NCI-H510A treated with DMSO at 0.1 percent for 48 hours (cell line): ENCODE results near the gene NEIL1.
"Not testable (repeated sequence)": the region's sequence is repeated elsewhere in the genome, so short reads cannot be mapped to it uniquely, and the experiment has no call there.

ENCODE experiments used
- DNase-seq: peaks from one replicate; lab custom pipeline; 2025; lab: John Stamatoyannopoulos, UW

NEIL1 gene, protein sequence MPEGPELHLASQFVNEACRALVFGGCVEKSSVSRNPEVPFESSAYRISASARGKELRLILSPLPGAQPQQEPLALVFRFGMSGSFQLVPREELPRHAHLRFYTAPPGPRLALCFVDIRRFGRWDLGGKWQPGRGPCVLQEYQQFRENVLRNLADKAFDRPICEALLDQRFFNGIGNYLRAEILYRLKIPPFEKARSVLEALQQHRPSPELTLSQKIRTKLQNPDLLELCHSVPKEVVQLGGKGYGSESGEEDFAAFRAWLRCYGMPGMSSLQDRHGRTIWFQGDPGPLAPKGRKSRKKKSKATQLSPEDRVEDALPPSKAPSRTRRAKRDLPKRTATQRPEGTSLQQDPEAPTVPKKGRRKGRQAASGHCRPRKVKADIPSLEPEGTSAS

DNA sequence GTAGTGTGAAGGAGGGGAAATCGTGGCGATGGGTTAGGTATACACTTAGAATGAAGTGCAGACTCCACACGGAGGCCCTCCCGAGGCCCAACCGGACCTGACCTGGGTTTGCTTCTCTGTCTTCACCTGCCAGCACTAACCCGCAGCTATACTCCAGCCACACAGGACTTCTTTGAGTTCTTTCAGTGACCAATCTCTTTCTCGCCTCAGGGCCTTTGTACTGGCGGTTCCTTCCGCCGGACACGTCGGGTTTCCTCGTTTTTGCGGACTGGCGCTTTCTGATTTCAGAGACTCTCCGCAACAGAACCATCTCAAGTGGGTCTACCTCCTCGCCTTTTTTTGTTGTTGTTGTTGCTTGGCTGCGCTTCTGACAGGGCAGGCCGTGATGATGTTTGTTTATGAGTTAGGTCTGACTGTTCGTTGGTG lies at the start of gene NEIL1:
Gene NEIL1 (plus strand): TSS at position 244 of the 426 bp plus-strand sequence. CDS start 1,867 bp downstream, outside the sequence.
- peak; percentile 55 for DNase-seq

DNA sequence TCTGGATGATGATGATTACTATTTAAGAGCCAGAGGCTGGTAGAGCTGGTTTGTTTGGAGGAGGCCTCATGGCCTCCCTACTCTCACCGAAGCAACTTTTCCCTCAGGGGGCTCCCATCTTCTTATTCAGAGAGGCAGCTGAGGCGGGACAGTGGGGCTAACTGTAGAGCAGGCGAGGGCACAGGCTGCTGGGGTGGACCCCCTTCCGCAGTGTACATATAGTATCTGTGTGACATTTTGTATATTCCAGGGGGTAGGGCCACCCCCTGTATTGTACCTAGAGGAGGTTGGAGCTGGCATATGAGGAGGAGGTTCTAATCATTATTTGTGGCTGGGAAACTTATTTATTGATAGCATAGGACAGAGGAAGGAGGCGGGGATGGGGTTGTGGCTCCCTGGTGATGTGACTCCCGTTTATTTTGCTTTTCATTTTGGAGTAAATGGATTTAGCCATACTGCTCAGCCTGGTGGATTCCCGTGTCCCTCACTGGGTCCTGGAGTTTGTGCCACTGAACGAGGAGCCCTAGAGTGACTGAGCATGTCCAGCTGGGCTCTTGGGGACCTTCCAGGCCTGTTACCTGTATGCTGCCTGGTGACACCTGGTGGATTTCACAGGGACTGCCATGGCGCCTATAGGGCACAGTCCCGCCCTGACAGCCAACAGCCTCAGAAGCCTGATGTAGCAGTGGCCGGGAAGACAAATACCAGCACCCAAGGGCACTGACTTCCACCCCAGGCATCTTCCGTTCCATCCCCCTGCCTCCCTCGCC lies 48.1 kb upstream of the NEIL1 start:
- not testable (repeated sequence) for DNase-seq

GRCh38 chr15:75299311-75299688 lies 47.5 kb upstream of the NEIL1 start:
- DNase-seq: not testable (repeated sequence)

DNA sequence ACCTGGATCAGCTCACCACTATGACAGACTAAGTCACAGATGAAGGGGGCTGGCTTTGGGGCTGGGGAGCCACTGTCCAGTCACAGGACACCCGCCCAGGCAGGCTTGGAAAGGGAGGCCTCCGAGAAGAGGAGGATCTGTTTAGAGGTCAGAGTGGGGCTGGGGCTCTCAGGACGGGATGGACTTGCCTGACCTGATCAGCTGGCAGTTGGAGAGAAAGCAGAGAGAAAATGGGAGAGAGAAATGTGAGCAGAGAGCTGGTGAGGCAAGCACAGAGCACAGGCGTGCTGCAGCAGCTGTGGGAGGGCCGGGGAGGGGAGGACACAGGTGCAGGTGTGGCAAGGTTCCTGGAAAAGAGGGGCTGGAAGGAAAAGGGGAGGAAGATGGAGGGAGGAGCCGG lies 46.8 kb upstream of the NEIL1 start:
- DNase-seq: not testable (repeated sequence)

- no peak for DNase-seq
Measured at GRCh38 chr15:75302318-75302717, 44.5 kb upstream of the NEIL1 start.

DNA sequence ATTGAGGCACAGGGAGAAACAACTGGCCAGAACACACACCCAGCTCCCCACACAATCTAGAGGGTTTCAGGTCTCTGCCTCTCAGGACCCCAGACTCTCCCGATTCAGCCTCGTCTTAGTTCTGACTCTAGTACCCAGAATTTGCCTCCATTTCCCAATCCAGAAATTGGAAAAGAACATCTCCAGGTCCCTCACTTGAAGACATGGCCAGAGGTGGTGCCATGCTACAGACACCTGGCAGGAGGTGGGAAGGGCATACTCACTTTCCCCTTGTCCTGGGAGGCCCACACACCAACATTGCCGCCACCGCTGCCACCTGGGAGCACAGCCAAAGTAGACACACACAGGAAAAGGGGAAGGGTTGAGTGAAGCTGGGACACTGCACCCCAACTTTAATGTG lies 44.1 kb upstream of the NEIL1 start:
- not testable (repeated sequence) for DNase-seq

DNA sequence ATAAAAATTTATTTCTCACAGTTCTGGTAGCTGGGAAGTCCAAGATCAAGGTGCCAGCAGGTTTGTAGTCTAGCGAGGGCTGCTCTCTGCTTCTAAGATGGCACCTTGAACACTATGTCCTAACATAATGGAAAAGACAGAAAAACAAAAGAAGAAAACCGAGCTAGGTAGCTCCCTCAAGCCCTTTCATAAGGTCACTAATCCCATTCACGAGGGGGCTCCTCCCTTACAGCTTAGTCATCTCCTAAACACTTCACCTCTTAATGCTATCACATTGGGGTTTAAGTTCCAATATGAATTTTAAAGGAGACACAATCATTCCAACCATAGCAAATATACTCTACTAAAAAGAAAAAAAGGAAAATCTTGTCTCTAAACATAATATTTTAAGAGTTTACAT lies 40.7 kb upstream of the NEIL1 start:
- DNase-seq: no peak

- DNase-seq: peak; percentile 71
Measured at GRCh38 chr15:75307778-75308390, 39.0 kb upstream of the NEIL1 start.

DNA sequence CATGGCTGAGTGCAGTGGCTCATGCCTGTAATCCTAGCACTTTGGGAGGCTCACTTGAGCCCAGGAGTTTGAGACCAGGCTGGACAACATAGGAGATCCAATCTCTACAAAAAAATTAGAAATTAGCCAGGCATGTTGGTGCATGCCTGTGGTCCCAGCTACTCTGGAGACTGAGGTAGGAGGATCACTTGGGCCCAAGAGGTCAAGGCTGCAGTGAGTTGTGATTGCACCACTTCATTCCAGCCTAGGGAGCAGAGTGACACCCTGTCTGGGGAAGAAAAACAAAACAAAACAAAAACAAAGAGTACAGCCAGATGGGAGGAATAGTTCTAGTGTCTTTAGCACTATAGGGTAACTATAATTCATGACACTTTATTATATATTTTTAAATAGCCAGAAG lies 37.1 kb upstream of the NEIL1 start:
- no peak for DNase-seq

DNA sequence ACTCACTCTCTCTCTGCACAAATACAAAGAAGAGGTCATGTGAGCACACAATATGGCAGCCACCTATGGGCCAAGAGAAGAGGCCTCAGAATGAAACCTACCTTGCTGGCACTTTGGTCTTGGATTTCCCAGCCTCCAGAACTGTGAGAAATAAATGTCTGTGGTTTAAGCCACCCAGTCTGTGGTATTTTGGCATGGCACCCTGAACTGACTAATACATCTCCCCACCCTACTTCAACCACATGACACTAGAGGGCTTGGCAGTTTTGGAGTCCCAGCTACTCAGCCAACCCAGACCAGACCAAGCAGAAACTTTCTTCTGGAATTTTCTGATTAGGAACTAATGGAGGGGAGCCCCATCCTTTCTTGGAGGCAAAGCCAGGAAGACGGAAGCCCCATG lies 34.3 kb upstream of the NEIL1 start:
- not testable (repeated sequence) for DNase-seq

GRCh38 chr15:75313116-75313845 lies 33.6 kb upstream of the NEIL1 start:
- DNase-seq: no peak

DNA sequence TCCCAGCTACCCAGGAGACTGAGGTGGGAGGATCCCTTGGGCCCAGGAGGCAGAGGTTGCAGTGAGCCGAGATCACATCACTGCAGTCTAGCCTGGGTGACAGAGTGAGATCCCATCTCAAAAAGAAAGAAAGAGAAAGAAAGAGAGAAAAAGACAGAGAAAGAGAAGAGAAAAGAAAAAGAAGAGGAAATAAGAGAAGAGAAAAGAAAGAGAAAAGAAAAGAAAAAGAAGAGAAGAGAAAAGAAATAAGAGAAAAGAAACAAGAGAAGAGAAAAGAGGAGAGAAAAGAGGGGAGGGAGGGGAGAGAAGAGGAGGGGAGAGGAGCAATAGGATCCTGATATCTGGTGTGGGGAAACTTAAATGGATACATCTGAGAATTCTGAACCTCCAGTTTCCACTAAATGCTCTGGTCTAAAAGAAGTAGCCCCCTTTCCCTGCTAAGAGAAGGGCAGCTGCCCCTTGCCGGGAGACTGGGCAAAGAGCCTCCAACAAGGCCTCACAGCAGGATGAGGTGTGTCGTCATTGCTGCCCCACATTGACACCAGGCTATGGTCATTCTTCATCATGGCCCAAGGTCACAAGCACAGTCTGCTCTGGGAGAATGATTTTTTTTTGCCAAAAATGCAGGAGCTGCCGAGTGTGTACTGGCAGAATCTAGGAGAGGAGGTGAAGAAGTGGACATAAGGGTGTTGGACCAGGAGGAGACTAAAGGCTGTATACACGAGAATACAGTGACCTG lies 32.1 kb upstream of the NEIL1 start:
- DNase-seq: no peak

DNA sequence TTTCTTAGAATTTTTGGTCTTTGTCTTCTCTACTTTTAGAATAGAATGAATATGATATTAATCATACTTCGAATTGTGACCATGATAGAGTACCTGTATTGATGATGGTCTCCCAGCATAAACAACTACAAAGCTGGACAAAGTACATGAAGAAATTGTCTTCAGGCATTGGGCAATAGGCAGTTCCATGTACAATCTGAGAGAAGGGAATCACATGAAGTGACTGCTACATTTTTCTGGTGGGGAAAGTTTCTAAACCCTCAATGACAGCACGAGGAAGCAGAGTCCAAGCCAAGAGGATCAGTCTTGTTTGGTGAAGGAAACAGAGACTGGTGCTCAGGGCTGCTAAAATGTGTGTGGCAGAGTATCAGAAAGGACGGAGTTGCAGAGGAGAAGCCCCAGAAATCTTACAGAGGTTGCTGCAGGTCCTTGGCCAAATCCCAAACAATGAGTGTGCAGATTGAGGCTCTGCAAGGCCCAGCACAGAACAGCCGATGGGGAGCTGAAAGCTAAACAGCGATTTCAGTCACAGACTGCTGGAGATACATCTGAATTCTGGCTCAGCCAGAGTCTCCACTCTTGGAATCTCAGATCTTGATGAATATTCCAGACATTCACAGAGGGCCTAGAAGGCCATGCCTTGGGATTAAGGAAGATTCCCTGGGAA lies 27.5 kb upstream of the NEIL1 start:
- not testable (repeated sequence) for DNase-seq

GRCh38 chr15:75321711-75322110 lies 25.1 kb upstream of the NEIL1 start:
- DNase-seq: no peak

DNA sequence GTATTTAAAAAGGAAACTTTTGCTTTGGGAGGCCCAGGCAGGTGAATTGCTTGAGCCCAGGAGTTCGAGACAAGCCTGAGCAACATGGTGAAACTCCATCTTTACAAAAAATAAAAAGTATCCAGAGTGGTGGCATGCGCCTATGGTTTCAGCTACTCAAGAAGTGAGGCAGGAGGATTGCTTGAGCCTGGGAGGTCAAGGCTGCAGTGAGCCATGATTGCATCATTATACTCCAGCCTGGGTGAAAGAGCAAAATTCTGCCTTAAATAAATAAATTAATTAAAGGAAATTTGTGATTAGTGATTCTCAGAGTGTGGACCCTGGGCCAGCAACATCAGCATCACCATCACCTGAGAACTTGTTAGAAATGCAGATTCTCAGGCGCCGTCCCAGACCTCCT lies 20.9 kb upstream of the NEIL1 start:
- DNase-seq: no peak

DNA sequence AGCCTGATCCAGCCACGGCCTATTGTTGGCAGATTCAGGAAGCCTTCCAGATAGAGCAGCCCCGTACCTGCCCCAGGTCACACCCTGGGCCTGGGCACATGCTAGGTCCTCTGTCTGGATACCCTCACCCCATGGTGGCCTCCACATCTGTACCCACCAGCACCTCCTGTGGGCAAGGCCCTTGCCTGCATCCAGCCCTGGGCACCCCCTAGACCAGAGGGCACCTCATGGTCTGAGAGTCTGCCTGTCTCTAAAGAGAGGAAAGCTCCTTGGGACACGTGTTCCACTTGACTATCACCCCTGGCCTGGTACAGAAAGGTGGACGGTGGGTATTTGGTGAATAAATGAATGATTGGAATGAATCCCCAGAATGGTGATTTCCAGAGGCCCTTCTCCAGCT lies 19.8 kb upstream of the NEIL1 start:
- no peak for DNase-seq

DNA sequence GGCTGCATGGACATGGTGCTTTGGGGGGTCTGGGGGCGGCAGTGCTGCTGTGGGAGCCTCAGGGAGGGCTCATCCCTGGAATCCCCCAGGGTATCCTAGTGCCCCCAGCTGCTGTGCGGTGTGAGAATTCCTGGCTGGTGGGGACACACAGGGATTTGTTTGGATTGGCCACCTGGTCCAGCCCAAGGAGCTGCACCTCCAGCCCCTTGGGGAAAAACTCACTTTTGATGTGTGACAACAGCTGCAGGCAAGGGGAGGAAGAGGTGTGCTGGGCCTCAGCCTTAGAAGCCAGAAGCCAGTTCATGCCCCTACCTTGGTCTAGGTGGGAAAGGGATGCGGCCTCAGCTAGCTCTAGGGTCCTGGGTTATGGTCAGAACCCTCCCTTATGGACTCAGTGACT lies 19.3 kb upstream of the NEIL1 start:
- DNase-seq: no peak

GRCh38 chr15:75328493-75329314 lies 18.1 kb upstream of the NEIL1 start:
- no peak for DNase-seq

DNA sequence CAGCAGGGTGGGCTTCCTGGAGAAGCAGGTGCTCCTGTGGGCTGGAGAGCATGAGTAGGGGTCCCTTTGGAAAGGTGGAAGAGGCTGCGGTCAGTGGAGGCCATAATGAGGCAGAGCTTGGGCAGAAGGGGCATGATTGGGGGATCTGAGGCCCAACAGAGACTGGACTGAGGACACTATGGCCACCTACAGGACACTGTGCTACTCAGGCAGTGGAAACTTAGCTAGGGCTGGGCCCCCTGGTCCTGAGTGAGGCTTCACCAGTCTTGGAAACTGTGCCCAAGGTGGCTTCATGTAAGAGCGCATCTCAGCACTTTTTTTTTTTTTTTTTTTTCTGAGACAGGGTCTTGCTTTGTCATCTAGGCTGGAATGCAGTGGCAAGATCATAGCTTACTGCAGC lies 17.3 kb upstream of the NEIL1 start:
- no peak for DNase-seq

DNA sequence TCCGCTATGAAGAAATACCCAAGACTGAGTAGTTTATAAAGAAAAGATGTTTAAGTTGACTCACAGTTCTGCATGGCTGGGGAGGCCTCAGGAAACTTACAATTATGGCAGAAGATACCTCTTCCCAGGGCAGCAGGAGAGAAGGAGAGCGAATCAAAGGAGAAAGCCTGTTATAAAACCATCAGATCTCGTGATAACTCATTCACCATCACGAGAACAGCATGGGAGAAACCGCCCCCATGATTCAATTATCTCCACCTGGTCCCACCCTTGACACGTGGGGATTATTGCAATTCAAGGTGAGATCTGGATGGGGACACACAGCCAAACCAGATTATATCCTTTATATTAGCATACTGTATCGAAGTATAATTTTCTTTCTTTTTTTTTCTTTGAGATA lies 14.7 kb upstream of the NEIL1 start:
- not testable (repeated sequence) for DNase-seq
